ENCODE data around the gene ACADSB. TPM values are rescaled to one million over a fixed set of nuclear protein-coding genes. Genes with fewer than 3 reads are reported as not detected.

Gene ACADSB
- 19.1 TPM for polyA plus RNA-seq (2013, experiment 1 of 2)
- polyA plus RNA-seq (2013, experiment 2 of 2): 18.2 TPM

DNA sequence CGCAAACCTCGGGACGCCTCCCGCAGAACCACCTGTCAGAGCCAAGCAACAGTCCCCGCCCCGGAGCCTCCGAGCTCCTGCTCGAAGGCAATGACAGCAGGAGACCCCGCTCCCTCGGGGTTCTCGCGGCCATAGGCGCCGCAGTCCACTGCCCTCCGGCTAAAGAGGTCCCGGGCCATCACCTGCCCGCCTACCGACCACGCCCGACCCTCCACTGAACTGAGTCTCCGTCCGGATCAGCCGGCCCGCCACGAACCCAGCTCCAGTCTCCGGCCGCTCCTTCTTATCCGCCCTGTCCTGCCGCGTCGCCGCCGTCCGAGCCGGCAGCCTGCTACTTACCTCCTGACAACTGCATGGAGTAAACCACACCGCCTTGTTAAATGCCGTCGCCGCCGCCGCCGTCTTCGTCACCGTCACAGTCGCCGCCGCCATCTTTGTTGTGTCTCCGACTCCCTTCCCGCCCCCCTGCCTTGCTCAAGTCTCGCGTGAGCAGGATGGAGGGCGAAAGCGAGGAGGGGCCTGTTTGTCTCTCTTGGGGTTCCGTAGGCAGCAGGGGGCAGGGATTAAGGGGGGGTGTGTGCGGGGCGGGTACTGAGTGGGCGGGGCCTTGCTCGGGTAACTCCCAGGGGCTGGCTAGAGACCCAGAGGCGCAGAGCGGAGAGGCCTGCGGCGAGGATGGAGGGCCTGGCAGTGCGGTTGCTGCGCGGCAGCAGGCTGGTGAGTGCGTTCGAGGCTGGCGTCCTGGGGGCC, at the start of gene ACADSB, which contains the start of gene IKZF5:
ACADSB (plus strand) TSS at position 652 of the 750 bp plus-strand sequence; CDS start at position 676, 24 bp downstream.
IKZF5 (minus strand) TSS at position 441 of the 750 bp plus-strand sequence. CDS start 10,170 bp downstream, outside the sequence.
- peak within 1 kb of the TSS; percentile 44 for H3K18ac ChIP-seq (ENCODE audit: low read length)
- peak within 1 kb of the TSS; percentile 13 for H3K27ac ChIP-seq (ENCODE audit: low read depth, low read length)
- no peak within 1 kb of the TSS for H4K5ac ChIP-seq (ENCODE audit: low read length)
- H3K27me3 ChIP-seq (ENCODE audit: insufficient read depth, low read length, poor library complexity): no peaks in the 10 kb centered on the region
- H3K4ac ChIP-seq (ENCODE audit: low read depth, low read length): no peak within 1 kb of the TSS
- H2BK15ac ChIP-seq (replicated peaks; ENCODE audit: low read depth): no peak within 1 kb of the TSS
- H3K23ac ChIP-seq (ENCODE audit: low read length): no peak within 1 kb of the TSS
- DNase-seq: peak; percentile 99
- H4K8ac ChIP-seq (ENCODE audit: low read depth, low read length): no peak within 1 kb of the TSS
- H3K56ac ChIP-seq (ENCODE audit: low read length): peak within 1 kb of the TSS; percentile 96
- H2BK5ac ChIP-seq (ENCODE audit: low read length): peak within 1 kb of the TSS; percentile 17
- H3K4me1 ChIP-seq (ENCODE audit: control insufficient read depth, low read depth, low read length): peaks cover 2% of the 10 kb centered on the region
- peaks cover 16% of the 10 kb centered on the region for H3K79me2 ChIP-seq (ENCODE audit: control insufficient read depth, insufficient read depth, low read length)
- peak within 1 kb of the TSS; percentile 85 for H3K4me3 ChIP-seq (ENCODE audit: low read length)
- peak within 1 kb of the TSS; percentile 90 for H3K4me2 ChIP-seq (ENCODE audit: low read length)
- no peak within 1 kb of the TSS for H2BK120ac ChIP-seq (ENCODE audit: low read depth, low read length)
- no CpG with 5 or more reads among the region's 68 CpGs for WGBS (ENCODE audit: extremely low coverage, insufficient coverage, low lambda C conversion rate)
- H3K36me3 ChIP-seq (ENCODE audit: control insufficient read depth, insufficient read depth, low read length): no peaks in the 10 kb centered on the region
- no peak within 1 kb of the TSS for H2AK5ac ChIP-seq (ENCODE audit: low read length)
- H3K79me1 ChIP-seq (ENCODE audit: low read length): no peaks in the 10 kb centered on the region
- peak within 1 kb of the TSS; percentile 86 for H3K9ac ChIP-seq (ENCODE audit: low read length)

DNA sequence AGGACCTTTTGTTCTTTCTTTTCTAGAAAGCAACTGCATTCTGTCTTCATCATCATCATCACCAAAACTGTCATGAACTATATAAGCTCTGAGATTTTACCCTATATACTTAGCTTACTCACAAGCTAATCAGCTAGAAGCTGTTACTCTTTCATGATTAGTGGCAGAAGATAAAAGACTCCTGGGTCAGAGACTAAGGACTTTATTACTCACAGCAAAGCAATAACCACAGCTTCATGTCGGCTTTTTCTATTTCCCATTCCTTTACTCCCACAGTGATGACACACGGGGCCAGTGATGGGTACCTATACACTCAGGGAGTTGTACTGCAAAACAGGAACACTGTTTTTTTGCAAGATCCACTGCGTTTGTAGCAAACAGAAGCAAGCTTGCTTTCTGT, 46.4 kb upstream of the ACADSB start:
- Histone ChIP-seq H4K5ac (ENCODE audit: low read length) (no peak overlapping the region), H3K9ac (ENCODE audit: low read length) (no peak overlapping the region), H2AK5ac (ENCODE audit: low read length) (no peak overlapping the region), H2BK5ac (ENCODE audit: low read length) (no peak overlapping the region), H3K36me3 (ENCODE audit: control insufficient read depth, insufficient read depth, low read length) (no peaks in the 10 kb centered on the region), H3K4ac (ENCODE audit: low read depth, low read length) (no peak overlapping the region), H3K27me3 (ENCODE audit: insufficient read depth, low read length, poor library complexity) (no peaks in the 10 kb centered on the region), H3K4me2 (ENCODE audit: low read length) (no peak overlapping the region), H3K56ac (ENCODE audit: low read length) (no peak overlapping the region), H4K8ac (ENCODE audit: low read depth, low read length) (no peak overlapping the region), H3K4me1 (ENCODE audit: control insufficient read depth, low read depth, low read length) (no peaks in the 10 kb centered on the region), H3K4me3 (ENCODE audit: low read length) (no peak overlapping the region), H3K18ac (ENCODE audit: low read length) (no peak overlapping the region), H2BK15ac (replicated peaks; ENCODE audit: low read depth) (no peak overlapping the region), H2BK120ac (ENCODE audit: low read depth, low read length) (no peak overlapping the region), H3K79me2 (ENCODE audit: control insufficient read depth, insufficient read depth, low read length) (no peaks in the 10 kb centered on the region), H3K79me1 (ENCODE audit: low read length) (no peaks in the 10 kb centered on the region), H3K27ac (ENCODE audit: low read depth, low read length) (no peak overlapping the region), H3K23ac (ENCODE audit: low read length) (no peak overlapping the region)
- WGBS (ENCODE audit: extremely low coverage, insufficient coverage, low lambda C conversion rate): no CpG with 5 or more reads among the region's 3 CpGs
- no peak for DNase-seq

- no peaks in the 10 kb centered on the region for H3K79me2 ChIP-seq (ENCODE audit: control insufficient read depth, insufficient read depth, low read length)
- no peak for DNase-seq
- no peak overlapping the region for H3K9ac ChIP-seq (ENCODE audit: low read length)
- H3K4me1 ChIP-seq (ENCODE audit: control insufficient read depth, low read depth, low read length): no peaks in the 10 kb centered on the region
- H3K36me3 ChIP-seq (ENCODE audit: control insufficient read depth, insufficient read depth, low read length): no peaks in the 10 kb centered on the region
- H2BK120ac ChIP-seq (ENCODE audit: low read depth, low read length): no peak overlapping the region
- H3K4me3 ChIP-seq (ENCODE audit: low read length): no peak overlapping the region
- H3K4me2 ChIP-seq (ENCODE audit: low read length): no peak overlapping the region
- no peak overlapping the region for H4K8ac ChIP-seq (ENCODE audit: low read depth, low read length)
- no peak overlapping the region for H2BK15ac ChIP-seq (replicated peaks; ENCODE audit: low read depth)
- H2AK5ac ChIP-seq (ENCODE audit: low read length): no peak overlapping the region
- no peaks in the 10 kb centered on the region for H3K27me3 ChIP-seq (ENCODE audit: insufficient read depth, low read length, poor library complexity)
- no peak overlapping the region for H3K23ac ChIP-seq (ENCODE audit: low read length)
- H3K56ac ChIP-seq (ENCODE audit: low read length): no peak overlapping the region
- H2BK5ac ChIP-seq (ENCODE audit: low read length): no peak overlapping the region
- H3K4ac ChIP-seq (ENCODE audit: low read depth, low read length): no peak overlapping the region
- no peak overlapping the region for H4K5ac ChIP-seq (ENCODE audit: low read length)
- H3K18ac ChIP-seq (ENCODE audit: low read length): no peak overlapping the region
- H3K79me1 ChIP-seq (ENCODE audit: low read length): no peaks in the 10 kb centered on the region
- no peak overlapping the region for H3K27ac ChIP-seq (ENCODE audit: low read depth, low read length)
Observed at GRCh38 chr10:122966879-122967278, 41.9 kb upstream of the ACADSB start.

GRCh38 chr10:122968698-122969097, 40.1 kb upstream of the ACADSB start:
- H2BK5ac ChIP-seq (ENCODE audit: low read length): no peak overlapping the region
- no peaks in the 10 kb centered on the region for H3K79me2 ChIP-seq (ENCODE audit: control insufficient read depth, insufficient read depth, low read length)
- H3K4me3 ChIP-seq (ENCODE audit: low read length): no peak overlapping the region
- no peak for DNase-seq
- no CpG with 5 or more reads among the region's 3 CpGs for WGBS (ENCODE audit: extremely low coverage, insufficient coverage, low lambda C conversion rate)
- H3K27me3 ChIP-seq (ENCODE audit: insufficient read depth, low read length, poor library complexity): no peaks in the 10 kb centered on the region
- no peak overlapping the region for H4K8ac ChIP-seq (ENCODE audit: low read depth, low read length)
- no peak overlapping the region for H3K4me2 ChIP-seq (ENCODE audit: low read length)
- no peaks in the 10 kb centered on the region for H3K4me1 ChIP-seq (ENCODE audit: control insufficient read depth, low read depth, low read length)
- no peak overlapping the region for H2BK120ac ChIP-seq (ENCODE audit: low read depth, low read length)
- no peak overlapping the region for H3K9ac ChIP-seq (ENCODE audit: low read length)
- no peak overlapping the region for H3K27ac ChIP-seq (ENCODE audit: low read depth, low read length)
- no peak overlapping the region for H3K56ac ChIP-seq (ENCODE audit: low read length)
- no peak overlapping the region for H2AK5ac ChIP-seq (ENCODE audit: low read length)
- H3K23ac ChIP-seq (ENCODE audit: low read length): no peak overlapping the region
- no peak overlapping the region for H2BK15ac ChIP-seq (replicated peaks; ENCODE audit: low read depth)
- no peaks in the 10 kb centered on the region for H3K36me3 ChIP-seq (ENCODE audit: control insufficient read depth, insufficient read depth, low read length)
- no peak overlapping the region for H4K5ac ChIP-seq (ENCODE audit: low read length)
- no peak overlapping the region for H3K18ac ChIP-seq (ENCODE audit: low read length)
- no peaks in the 10 kb centered on the region for H3K79me1 ChIP-seq (ENCODE audit: low read length)
- H3K4ac ChIP-seq (ENCODE audit: low read depth, low read length): no peak overlapping the region

DNA sequence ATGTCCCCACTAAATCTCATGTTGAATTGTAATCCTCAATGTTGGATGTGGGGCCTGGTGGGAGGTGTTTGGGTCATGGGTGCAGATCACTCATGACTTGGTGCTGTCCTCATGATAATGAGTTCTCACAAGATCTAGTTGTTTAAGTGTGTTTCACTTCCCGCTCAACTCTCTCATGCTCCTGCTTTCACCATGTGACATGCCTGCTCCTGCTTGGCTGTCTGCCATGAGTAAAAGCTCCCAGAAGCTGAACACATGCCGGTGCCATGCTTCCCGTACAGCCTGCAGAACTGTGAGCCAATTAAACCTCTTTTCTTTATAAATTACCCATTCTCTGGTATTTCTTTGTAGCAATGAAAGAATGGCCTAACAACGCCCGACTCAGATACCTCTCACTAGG, 34.8 kb upstream of the ACADSB start:
- WGBS (ENCODE audit: extremely low coverage, insufficient coverage, low lambda C conversion rate): no CpG with 5 or more reads among the region's 5 CpGs
- H3K4me3 ChIP-seq (ENCODE audit: low read length): no peak overlapping the region
- H3K79me2 ChIP-seq (ENCODE audit: control insufficient read depth, insufficient read depth, low read length): no peaks in the 10 kb centered on the region
- H3K27me3 ChIP-seq (ENCODE audit: insufficient read depth, low read length, poor library complexity): no peaks in the 10 kb centered on the region
- no peak overlapping the region for H4K5ac ChIP-seq (ENCODE audit: low read length)
- no peak overlapping the region for H2BK5ac ChIP-seq (ENCODE audit: low read length)
- H4K8ac ChIP-seq (ENCODE audit: low read depth, low read length): no peak overlapping the region
- no peak overlapping the region for H2BK15ac ChIP-seq (replicated peaks; ENCODE audit: low read depth)
- no peak overlapping the region for H3K56ac ChIP-seq (ENCODE audit: low read length)
- DNase-seq: no peak
- no peak overlapping the region for H3K23ac ChIP-seq (ENCODE audit: low read length)
- no peak overlapping the region for H2BK120ac ChIP-seq (ENCODE audit: low read depth, low read length)
- no peak overlapping the region for H3K18ac ChIP-seq (ENCODE audit: low read length)
- no peaks in the 10 kb centered on the region for H3K36me3 ChIP-seq (ENCODE audit: control insufficient read depth, insufficient read depth, low read length)
- no peak overlapping the region for H2AK5ac ChIP-seq (ENCODE audit: low read length)
- H3K9ac ChIP-seq (ENCODE audit: low read length): no peak overlapping the region
- H3K4me2 ChIP-seq (ENCODE audit: low read length): no peak overlapping the region
- H3K79me1 ChIP-seq (ENCODE audit: low read length): no peaks in the 10 kb centered on the region
- no peak overlapping the region for H3K27ac ChIP-seq (ENCODE audit: low read depth, low read length)
- H3K4ac ChIP-seq (ENCODE audit: low read depth, low read length): no peak overlapping the region
- no peaks in the 10 kb centered on the region for H3K4me1 ChIP-seq (ENCODE audit: control insufficient read depth, low read depth, low read length)
